ENCODE data around the gene B4GALNT2.

The B4GALNT2 gene

DNA sequence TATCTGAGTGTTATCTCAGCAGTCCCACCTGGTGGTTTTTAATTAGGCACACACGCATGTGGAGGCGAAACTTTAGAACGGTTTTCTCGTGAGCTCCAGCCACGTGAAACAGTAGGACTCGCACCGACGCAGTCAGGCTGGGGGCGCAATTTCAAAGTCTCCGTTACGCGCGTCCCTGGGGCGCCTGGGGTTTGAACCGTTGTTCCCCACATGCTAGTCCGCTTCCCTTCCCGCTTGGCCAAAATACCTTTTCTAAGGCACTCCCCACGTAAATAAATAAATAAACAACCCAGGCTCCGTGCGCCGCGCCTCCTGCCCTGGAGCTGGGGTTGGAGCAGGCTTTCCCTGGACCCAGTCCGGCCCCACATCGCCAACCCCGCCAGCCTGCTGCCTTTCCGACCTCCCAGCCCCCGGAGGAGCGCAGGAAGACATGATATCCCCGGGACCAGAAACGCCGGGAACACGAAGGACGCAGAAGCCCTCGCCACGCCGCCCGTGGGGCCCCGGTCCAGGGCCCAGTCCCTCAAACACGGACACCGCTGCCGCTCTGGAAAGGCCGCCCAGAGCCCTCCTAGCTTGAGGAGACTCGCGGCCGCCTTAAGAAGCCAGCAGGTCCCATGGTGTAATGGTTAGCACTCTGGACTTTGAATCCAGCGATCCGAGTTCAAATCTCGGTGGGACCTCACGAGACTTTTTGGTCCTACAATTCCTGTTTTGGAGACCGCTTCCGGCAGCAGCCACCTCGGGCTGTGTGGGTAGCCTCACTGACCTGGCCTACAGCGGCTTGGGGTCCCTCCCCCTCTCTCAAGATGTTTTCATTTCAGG, 59.6 kb downstream of the B4GALNT2 start:
- no peaks in the 10 kb centered on the region for H3K27me3 ChIP-seq (ENCODE audit: control insufficient read depth in 2 of 2, insufficient read depth in 2 of 2, low read length in 2 of 2)
- no peaks in the 10 kb centered on the region for H3K36me3 ChIP-seq (ENCODE audit: control insufficient read depth in 2 of 2, insufficient read depth in 2 of 2, low read length in 2 of 2)
- H3K9me3 ChIP-seq (ENCODE audit: control insufficient read depth in 2 of 2, low read length in 2 of 2), result no peaks in the 10 kb centered on the region
- H3K4me3 ChIP-seq (ENCODE audit: low read length in 2 of 2), result peak overlapping the region; percentile 83 to 85
- peak overlapping the region; percentile 82 to 94 for H3K9ac ChIP-seq (ENCODE audit: low read depth in 1 of 2, low read length in 2 of 2)
- H3K27ac ChIP-seq (ENCODE audit: low read depth in 2 of 2, low read length in 2 of 2), result peak overlapping the region; percentile 99
- peaks cover 4 to 5% of the 10 kb centered on the region in 2 donors for H3K4me1 ChIP-seq (ENCODE audit: control insufficient read depth in 2 of 2, insufficient read depth in 2 of 2, low read length in 2 of 2)

GRCh38 chr17:49193513-49194296, 61.1 kb downstream of the B4GALNT2 start:
- H3K27me3 ChIP-seq (ENCODE audit: control insufficient read depth in 2 of 2, insufficient read depth in 2 of 2, low read length in 2 of 2), result no peaks in the 10 kb centered on the region

GRCh38 chr17:49194297-49194607, 61.7 kb downstream of the B4GALNT2 start:
- Histone ChIP-seq H3K9me3 (ENCODE audit: control insufficient read depth in 2 of 2, low read length in 2 of 2) (no peaks in the 10 kb centered on the region), H3K36me3 (ENCODE audit: control insufficient read depth in 2 of 2, insufficient read depth in 2 of 2, low read length in 2 of 2) (no peaks in the 10 kb centered on the region), H3K27ac (ENCODE audit: low read depth in 2 of 2, low read length in 2 of 2) (no peak overlapping the region), H3K4me3 (ENCODE audit: low read length in 2 of 2) (peak overlapping the region in 1 of 2 donors; percentile 83), H3K27me3 (ENCODE audit: control insufficient read depth in 2 of 2, insufficient read depth in 2 of 2, low read length in 2 of 2) (no peaks in the 10 kb centered on the region), H3K9ac (ENCODE audit: low read depth in 1 of 2, low read length in 2 of 2) (no peak overlapping the region), H3K4me1 (ENCODE audit: control insufficient read depth in 2 of 2, insufficient read depth in 2 of 2, low read length in 2 of 2) (peaks cover 4 to 5% of the 10 kb centered on the region in 2 donors)

More at GRCh38 chr17:49193513-49194296, 61.1 kb downstream of the B4GALNT2 start:
- H3K4me1 ChIP-seq (ENCODE audit: control insufficient read depth in 2 of 2, insufficient read depth in 2 of 2, low read length in 2 of 2), result peaks cover 4 to 5% of the 10 kb centered on the region in 2 donors
- peak overlapping the region; percentile 5 to 67 for H3K9ac ChIP-seq (ENCODE audit: low read depth in 1 of 2, low read length in 2 of 2)
- no peaks in the 10 kb centered on the region for H3K36me3 ChIP-seq (ENCODE audit: control insufficient read depth in 2 of 2, insufficient read depth in 2 of 2, low read length in 2 of 2)
- peak overlapping the region; percentile 83 to 85 for H3K4me3 ChIP-seq (ENCODE audit: low read length in 2 of 2)
- no peaks in the 10 kb centered on the region for H3K9me3 ChIP-seq (ENCODE audit: control insufficient read depth in 2 of 2, low read length in 2 of 2)
- peak overlapping the region; percentile 41 to 99 for H3K27ac ChIP-seq (ENCODE audit: low read depth in 2 of 2, low read length in 2 of 2)

- no peak overlapping the region for H3K9ac ChIP-seq (ENCODE audit: low read depth in 1 of 2, low read length in 2 of 2)
Measured at GRCh38 chr17:49195751-49196150, 63.2 kb downstream of the B4GALNT2 start.

GRCh38 chr17:49196520-49196919, 64.0 kb downstream of the B4GALNT2 start:
- Histone ChIP-seq H3K27me3 (ENCODE audit: control insufficient read depth in 2 of 2, insufficient read depth in 2 of 2, low read length in 2 of 2) (no peaks in the 10 kb centered on the region), H3K4me3 (ENCODE audit: low read length in 2 of 2) (no peak overlapping the region), H3K9ac (ENCODE audit: low read depth in 1 of 2, low read length in 2 of 2) (no peak overlapping the region), H3K36me3 (ENCODE audit: control insufficient read depth in 2 of 2, insufficient read depth in 2 of 2, low read length in 2 of 2) (no peaks in the 10 kb centered on the region), H3K9me3 (ENCODE audit: control insufficient read depth in 2 of 2, low read length in 2 of 2) (no peaks in the 10 kb centered on the region), H3K27ac (ENCODE audit: low read depth in 2 of 2, low read length in 2 of 2) (no peak overlapping the region), H3K4me1 (ENCODE audit: control insufficient read depth in 2 of 2, insufficient read depth in 2 of 2, low read length in 2 of 2) (peaks cover 4 to 5% of the 10 kb centered on the region in 2 donors)

More at GRCh38 chr17:49195751-49196150, 63.2 kb downstream of the B4GALNT2 start:
- Histone ChIP-seq H3K27me3 (ENCODE audit: control insufficient read depth in 2 of 2, insufficient read depth in 2 of 2, low read length in 2 of 2) (no peaks in the 10 kb centered on the region), H3K27ac (ENCODE audit: low read depth in 2 of 2, low read length in 2 of 2) (no peak overlapping the region), H3K4me1 (ENCODE audit: control insufficient read depth in 2 of 2, insufficient read depth in 2 of 2, low read length in 2 of 2) (peaks cover 4 to 5% of the 10 kb centered on the region in 2 donors), H3K9me3 (ENCODE audit: control insufficient read depth in 2 of 2, low read length in 2 of 2) (no peaks in the 10 kb centered on the region), H3K36me3 (ENCODE audit: control insufficient read depth in 2 of 2, insufficient read depth in 2 of 2, low read length in 2 of 2) (no peaks in the 10 kb centered on the region), H3K4me3 (ENCODE audit: low read length in 2 of 2) (no peak overlapping the region)

GRCh38 chr17:49197346-49197998, 64.9 kb downstream of the B4GALNT2 start:
- no peak overlapping the region for H3K9ac ChIP-seq (ENCODE audit: low read depth in 1 of 2, low read length in 2 of 2)
- H3K9me3 ChIP-seq (ENCODE audit: control insufficient read depth in 2 of 2, low read length in 2 of 2), result no peaks in the 10 kb centered on the region
- H3K27ac ChIP-seq (ENCODE audit: low read depth in 2 of 2, low read length in 2 of 2), result no peak overlapping the region
- H3K4me3 ChIP-seq (ENCODE audit: low read length in 2 of 2), result no peak overlapping the region
- H3K36me3 ChIP-seq (ENCODE audit: control insufficient read depth in 2 of 2, insufficient read depth in 2 of 2, low read length in 2 of 2), result no peaks in the 10 kb centered on the region
- H3K4me1 ChIP-seq (ENCODE audit: control insufficient read depth in 2 of 2, insufficient read depth in 2 of 2, low read length in 2 of 2), result peaks cover 4 to 5% of the 10 kb centered on the region in 2 donors
- H3K27me3 ChIP-seq (ENCODE audit: control insufficient read depth in 2 of 2, insufficient read depth in 2 of 2, low read length in 2 of 2), result no peaks in the 10 kb centered on the region

GRCh38 chr17:49198211-49198610, 65.6 kb downstream of the B4GALNT2 start:
- Histone ChIP-seq H3K9ac (ENCODE audit: low read depth in 1 of 2, low read length in 2 of 2) (no peak overlapping the region), H3K4me1 (ENCODE audit: control insufficient read depth in 2 of 2, insufficient read depth in 2 of 2, low read length in 2 of 2) (peaks cover 4 to 5% of the 10 kb centered on the region in 2 donors), H3K27me3 (ENCODE audit: control insufficient read depth in 2 of 2, insufficient read depth in 2 of 2, low read length in 2 of 2) (no peaks in the 10 kb centered on the region), H3K9me3 (ENCODE audit: control insufficient read depth in 2 of 2, low read length in 2 of 2) (no peaks in the 10 kb centered on the region), H3K27ac (ENCODE audit: low read depth in 2 of 2, low read length in 2 of 2) (no peak overlapping the region), H3K36me3 (ENCODE audit: control insufficient read depth in 2 of 2, insufficient read depth in 2 of 2, low read length in 2 of 2) (no peaks in the 10 kb centered on the region), H3K4me3 (ENCODE audit: low read length in 2 of 2) (no peak overlapping the region)

DNA sequence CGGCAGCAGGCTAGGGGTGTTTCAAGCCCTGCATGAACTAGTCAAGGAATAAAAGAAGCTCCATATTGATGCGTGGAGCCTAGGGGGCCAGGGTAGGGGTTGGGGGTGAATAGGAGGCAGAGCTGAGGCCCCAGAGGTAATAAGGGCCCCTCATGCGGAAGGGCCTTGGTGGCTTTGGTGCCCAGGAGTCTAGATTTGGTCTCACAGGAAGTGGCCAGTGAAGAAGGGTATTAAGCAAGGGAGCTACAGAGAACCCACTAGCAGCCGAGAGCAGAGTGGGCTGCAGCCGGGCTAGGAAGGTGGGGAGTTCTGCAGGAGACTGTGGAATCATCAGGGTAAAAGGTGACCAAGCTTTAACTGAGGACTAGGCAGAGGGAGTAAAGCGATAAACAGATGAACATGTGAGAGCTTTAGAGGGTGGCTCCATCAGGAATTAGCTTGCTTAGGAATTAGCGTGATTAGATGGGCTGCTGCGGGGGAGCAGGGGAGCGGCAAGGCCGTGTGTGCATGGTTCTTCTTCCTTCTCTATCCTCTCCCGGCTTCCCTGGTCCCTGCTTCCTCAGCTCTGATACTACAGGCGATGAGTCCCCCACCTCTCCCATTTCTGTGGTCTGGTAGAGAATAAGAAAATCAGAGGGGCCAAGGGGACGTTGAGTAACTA, 68.0 kb downstream of the B4GALNT2 start:
- H3K27me3 ChIP-seq (ENCODE audit: control insufficient read depth in 2 of 2, insufficient read depth in 2 of 2, low read length in 2 of 2), result no peaks in the 10 kb centered on the region
- H3K36me3 ChIP-seq (ENCODE audit: control insufficient read depth in 2 of 2, insufficient read depth in 2 of 2, low read length in 2 of 2), result no peaks in the 10 kb centered on the region
- no peak overlapping the region for H3K27ac ChIP-seq (ENCODE audit: low read depth in 2 of 2, low read length in 2 of 2)

DNA sequence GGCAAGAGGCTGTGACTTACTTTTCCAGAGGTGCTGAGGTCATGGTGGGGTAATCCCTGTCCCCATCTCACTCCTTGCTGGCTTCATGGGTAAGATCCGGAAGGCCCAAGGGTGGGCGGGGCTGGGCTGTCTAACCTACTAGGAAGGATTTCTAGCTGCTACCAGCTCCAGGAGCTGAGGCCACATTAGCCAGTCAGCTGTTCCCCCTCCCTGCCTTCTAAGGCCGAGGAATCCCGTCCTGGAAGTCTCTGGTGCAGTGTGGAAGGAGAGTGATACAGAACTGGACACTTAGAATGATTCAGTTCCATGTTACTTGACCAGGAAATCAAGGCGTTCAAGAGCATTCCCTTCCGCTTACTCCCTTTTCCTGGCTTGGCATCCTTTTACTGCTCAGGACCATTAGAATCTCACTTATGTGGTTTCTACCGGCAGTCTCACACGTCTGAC, 68.9 kb downstream of the B4GALNT2 start:
- no peak overlapping the region for H3K9ac ChIP-seq (ENCODE audit: low read depth in 1 of 2, low read length in 2 of 2)
- no peaks in the 10 kb centered on the region for H3K4me1 ChIP-seq (ENCODE audit: control insufficient read depth in 2 of 2, insufficient read depth in 2 of 2, low read length in 2 of 2)
- H3K4me3 ChIP-seq (ENCODE audit: low read length in 2 of 2), result no peak overlapping the region
- H3K27ac ChIP-seq (ENCODE audit: low read depth in 2 of 2, low read length in 2 of 2), result no peak overlapping the region
- H3K27me3 ChIP-seq (ENCODE audit: control insufficient read depth in 2 of 2, insufficient read depth in 2 of 2, low read length in 2 of 2), result no peaks in the 10 kb centered on the region
- H3K9me3 ChIP-seq (ENCODE audit: control insufficient read depth in 2 of 2, low read length in 2 of 2), result no peaks in the 10 kb centered on the region
- H3K36me3 ChIP-seq (ENCODE audit: control insufficient read depth in 2 of 2, insufficient read depth in 2 of 2, low read length in 2 of 2), result no peaks in the 10 kb centered on the region

More for the DNA sequence above, 68.0 kb downstream of the B4GALNT2 start:
- Histone ChIP-seq H3K9me3 (ENCODE audit: control insufficient read depth in 2 of 2, low read length in 2 of 2) (no peaks in the 10 kb centered on the region), H3K9ac (ENCODE audit: low read depth in 1 of 2, low read length in 2 of 2) (no peak overlapping the region), H3K4me1 (ENCODE audit: control insufficient read depth in 2 of 2, insufficient read depth in 2 of 2, low read length in 2 of 2) (no peaks in the 10 kb centered on the region), H3K4me3 (ENCODE audit: low read length in 2 of 2) (no peak overlapping the region)

Data from mucosa of rectum (tissue), 2 donors.